HG02884 (cell line): Measurements from ENCODE around the gene OR2L2.
"Not testable (repeated sequence)": the region's sequence is repeated elsewhere in the genome, so short reads cannot be mapped to it uniquely, and the experiment has no call there.

ENCODE experiments used
- ATAC-seq: cut with Tn5 transposase; IDR thresholded peaks from one replicate; pipeline ENCODE4 v1.9.1; 2021; ENCODE audit warnings: mild to moderate bottlenecking, moderate library complexity; ENCODE audit not compliant: unreplicated experiment

Gene OR2L2

GRCh38 chr1:248029770-248030169, at the start of gene OR2L2:
TSS of gene OR2L2 (plus strand) at chr1:248030070. CDS start at chr1:248038268, 8,198 bp downstream.
- no peak for ATAC-seq

- no peak for ATAC-seq
These were observed 36.9 kb upstream of the OR2L2 start for GRCh38 chr1:247992986-247993385.

GRCh38 chr1:247998811-247999210, 31.1 kb upstream of the OR2L2 start:
- ATAC-seq: no peak

- ATAC-seq: no peak
These were observed 29.7 kb upstream of the OR2L2 start for GRCh38 chr1:248000169-248000568.

- ATAC-seq: no peak
These were observed 22.1 kb upstream of the OR2L2 start for GRCh38 chr1:248007778-248008177.

- no peak for ATAC-seq
These were observed 20.2 kb upstream of the OR2L2 start for GRCh38 chr1:248009681-248010080.

GRCh38 chr1:248013229-248013710, 16.6 kb upstream of the OR2L2 start, which contains the start of gene OR2L5:
TSS of gene OR2L5 (plus strand) at chr1:248013660. CDS start at chr1:248021948, 8,288 bp downstream.
- ATAC-seq: no peak

- ATAC-seq: no peak
These were observed 14.1 kb upstream of the OR2L2 start for GRCh38 chr1:248015803-248016202.

GRCh38 chr1:248045209-248045608, 15.3 kb downstream of the OR2L2 start:
- no peak for ATAC-seq

GRCh38 chr1:248046536-248046935, 16.7 kb downstream of the OR2L2 start, which contains the start of gene OR2L3:
TSS of gene OR2L3 (plus strand) at chr1:248046836. CDS start at chr1:248060682, 13,846 bp downstream.
- ATAC-seq: no peak

- ATAC-seq: no peak
These were observed 17.1 kb downstream of the OR2L2 start for GRCh38 chr1:248047008-248047407.

- ATAC-seq: no peak
These were observed 24.8 kb downstream of the OR2L2 start for GRCh38 chr1:248054671-248055070.

- ATAC-seq: no peak
These were observed 25.4 kb downstream of the OR2L2 start for GRCh38 chr1:248055261-248055660.

GRCh38 chr1:248065071-248065470, 35.2 kb downstream of the OR2L2 start:
- ATAC-seq: no peak

GRCh38 chr1:248065604-248066003, 35.7 kb downstream of the OR2L2 start:
- ATAC-seq: no peak

- not testable (repeated sequence) for ATAC-seq
These were observed 54.0 kb downstream of the OR2L2 start for GRCh38 chr1:248083864-248084263.
